K562 (cell line): ENCODE data around the gene ATE1.

Experiments
- CTCF ChIP-seq, 3 experiments: IDR thresholded peaks in 2 of 3; conservative IDR thresholded peaks in 1 of 3; 2 replicates each; pipeline ENCODE4 v1.5.1; 2011 to 2012; ENCODE audit warnings: low read length in 3 of 3, mild to moderate bottlenecking in 3 of 3, control low read depth in 2 of 3, improper control_type of control experiment in 1 of 3, inconsistent platforms in 1 of 3, low read depth in 1 of 3, mixed read lengths in 1 of 3, moderate library complexity in 1 of 3; ENCODE audit not compliant: insufficient read depth in 2 of 3
- ELF1 ChIP-seq: fragments of 200-800 bp; sonication (Bioruptor generic); IDR thresholded peaks from 2 replicates; pipeline ENCODE4 v1.6.1; 2016; ENCODE audit warnings: missing genetic modification characterization, missing compliant biosample characterization
- FUS ChIP-seq: fragments of 200-400 bp; formaldehyde crosslinking; optimal IDR thresholded peaks from 2 replicates; pipeline ENCODE3; 2017; ENCODE audit warnings: low read depth, low read length
- MXI1 ChIP-seq: IDR thresholded peaks from 2 replicates; pipeline ENCODE4 v1.6.1; 2011; ENCODE audit warnings: low read depth, mild to moderate bottlenecking, improper control_type of control experiment, low read length
- POLR2A ChIP-seq: fragments of 450-650 bp; conservative IDR thresholded peaks from 2 replicates; pipeline ENCODE4 v1.6.1; 2016

- TF ChIP-seq CTCF (IDR thresholded peaks at IDR 0.05 in 2 of 3, conservative IDR thresholded peaks at IDR 0.05 in 1 of 3; ENCODE audit: insufficient read depth in 2 of 3, low read depth in 1 of 3, low read length in 3 of 3) (no peak), MXI1 (no peak), FUS (no peak), ELF1 (no peak), POLR2A (no peak)
These were observed 195.0 kb downstream of the ATE1 start for GRCh38 chr10:121732656-121733445.
